ELR (cell line): ENCODE measurements around the gene EID1.
A peak's percentile ranks its signal among the peaks of the same experiment; 100 is the strongest.
"Not testable (repeated sequence)": the region's sequence is repeated elsewhere in the genome, so short reads cannot be mapped to it uniquely, and the experiment has no call there.

Experiments used
- DNase-seq: peaks from one replicate; pipeline ENCODE4 v3.0.0-alpha.2; 2015; ENCODE audit warnings: low read depth

The EID1 gene, protein sequence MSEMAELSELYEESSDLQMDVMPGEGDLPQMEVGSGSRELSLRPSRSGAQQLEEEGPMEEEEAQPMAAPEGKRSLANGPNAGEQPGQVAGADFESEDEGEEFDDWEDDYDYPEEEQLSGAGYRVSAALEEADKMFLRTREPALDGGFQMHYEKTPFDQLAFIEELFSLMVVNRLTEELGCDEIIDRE

DNA sequence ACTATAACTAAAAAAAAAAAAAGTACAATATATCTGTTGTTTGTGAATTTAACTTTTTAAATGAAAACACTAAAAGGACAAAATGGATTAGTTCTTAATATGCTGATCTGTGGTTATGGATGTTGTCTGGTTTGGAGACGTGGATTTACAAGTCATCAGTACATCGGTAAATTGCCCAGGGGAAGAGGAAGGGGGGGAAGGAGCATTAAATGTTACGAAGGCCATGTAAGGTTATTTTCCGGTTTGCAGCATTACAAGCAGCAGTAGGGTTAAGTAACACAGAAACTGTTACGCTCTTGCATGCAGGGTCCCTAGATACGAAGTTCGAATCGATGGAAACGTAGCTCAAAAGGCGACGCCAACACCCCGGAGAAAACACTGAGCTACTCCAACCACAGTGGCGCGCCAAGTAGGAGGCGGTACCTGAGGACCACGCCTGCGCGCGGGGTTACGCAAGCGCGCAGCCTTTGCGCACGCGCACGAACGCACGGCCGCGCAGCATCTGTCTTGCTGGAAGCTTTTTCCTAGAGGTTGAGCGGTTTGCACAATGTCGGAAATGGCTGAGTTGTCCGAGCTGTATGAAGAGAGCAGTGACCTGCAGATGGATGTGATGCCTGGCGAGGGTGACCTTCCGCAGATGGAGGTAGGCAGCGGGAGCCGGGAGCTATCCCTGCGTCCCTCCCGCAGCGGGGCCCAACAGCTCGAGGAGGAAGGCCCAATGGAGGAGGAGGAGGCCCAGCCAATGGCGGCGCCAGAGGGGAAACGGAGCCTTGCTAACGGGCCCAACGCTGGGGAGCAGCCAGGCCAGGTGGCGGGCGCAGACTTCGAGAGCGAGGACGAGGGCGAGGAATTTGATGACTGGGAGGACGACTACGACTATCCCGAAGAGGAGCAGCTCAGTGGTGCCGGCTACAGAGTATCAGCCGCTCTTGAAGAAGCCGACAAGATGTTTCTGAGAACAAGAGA lies at the start of gene EID1:
TSS of gene EID1 (plus strand) at position 505 of the 966 bp plus-strand sequence. CDS start at position 548, 43 bp downstream.
- peak; percentile 93 for DNase-seq

DNA sequence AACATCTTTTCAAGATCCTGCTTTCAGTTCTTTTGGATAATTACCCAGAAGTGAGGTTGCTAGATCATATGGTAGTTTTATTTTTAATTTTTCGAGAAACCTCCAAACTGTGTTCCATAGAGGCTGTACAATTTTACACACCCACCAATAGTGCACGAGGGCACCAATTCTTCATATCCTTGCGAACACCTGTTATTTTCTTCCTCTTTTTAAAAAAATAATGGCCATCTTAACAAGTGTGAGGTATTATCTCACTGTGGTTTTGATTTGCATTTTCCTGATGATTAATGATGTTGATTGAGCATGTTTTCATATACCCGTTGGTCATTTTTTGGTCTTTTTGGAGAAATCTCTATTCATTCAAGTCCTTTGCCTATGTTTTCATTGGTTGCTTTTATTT lies 49.5 kb upstream of the EID1 start:
- no peak for DNase-seq

DNA sequence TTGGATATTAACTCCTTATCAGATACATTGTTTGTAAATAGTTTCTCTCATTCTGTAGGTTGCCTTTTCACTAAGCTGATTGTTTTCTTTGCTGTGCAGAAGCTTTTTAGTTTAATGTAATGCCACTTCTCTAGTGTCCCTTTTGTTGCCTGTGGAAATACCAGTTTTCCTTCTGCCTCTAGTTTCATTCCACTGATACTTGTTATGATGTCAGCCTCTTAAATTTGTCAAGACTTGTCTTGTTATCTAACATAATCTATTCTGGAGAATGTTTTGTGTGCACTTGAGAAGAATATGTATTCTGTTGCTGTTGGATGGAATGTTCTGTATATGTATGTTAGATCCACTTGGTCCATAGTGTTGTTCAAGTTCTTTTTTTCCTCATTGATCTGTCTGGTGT lies 49.0 kb upstream of the EID1 start:
- no peak for DNase-seq

DNA sequence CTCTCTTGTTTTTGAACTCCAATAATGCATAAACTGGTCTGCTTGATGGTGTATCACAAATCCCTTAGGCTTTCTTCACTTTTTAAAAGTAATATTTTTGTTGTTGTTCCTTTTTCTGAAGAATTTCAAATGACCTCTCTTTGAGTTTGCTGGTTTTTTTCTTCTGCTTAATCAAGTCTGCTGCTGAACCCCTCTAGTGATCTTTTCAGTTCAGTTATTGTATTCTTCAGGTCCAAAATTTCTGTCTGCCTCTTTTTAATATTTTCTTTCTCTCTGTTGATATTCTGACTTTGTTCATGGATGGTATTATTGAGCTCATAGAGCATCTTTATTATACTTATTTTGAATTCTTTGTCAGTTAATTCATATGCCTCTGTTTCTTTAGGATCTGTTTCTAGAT lies 45.3 kb upstream of the EID1 start:
- DNase-seq, result no peak

DNA sequence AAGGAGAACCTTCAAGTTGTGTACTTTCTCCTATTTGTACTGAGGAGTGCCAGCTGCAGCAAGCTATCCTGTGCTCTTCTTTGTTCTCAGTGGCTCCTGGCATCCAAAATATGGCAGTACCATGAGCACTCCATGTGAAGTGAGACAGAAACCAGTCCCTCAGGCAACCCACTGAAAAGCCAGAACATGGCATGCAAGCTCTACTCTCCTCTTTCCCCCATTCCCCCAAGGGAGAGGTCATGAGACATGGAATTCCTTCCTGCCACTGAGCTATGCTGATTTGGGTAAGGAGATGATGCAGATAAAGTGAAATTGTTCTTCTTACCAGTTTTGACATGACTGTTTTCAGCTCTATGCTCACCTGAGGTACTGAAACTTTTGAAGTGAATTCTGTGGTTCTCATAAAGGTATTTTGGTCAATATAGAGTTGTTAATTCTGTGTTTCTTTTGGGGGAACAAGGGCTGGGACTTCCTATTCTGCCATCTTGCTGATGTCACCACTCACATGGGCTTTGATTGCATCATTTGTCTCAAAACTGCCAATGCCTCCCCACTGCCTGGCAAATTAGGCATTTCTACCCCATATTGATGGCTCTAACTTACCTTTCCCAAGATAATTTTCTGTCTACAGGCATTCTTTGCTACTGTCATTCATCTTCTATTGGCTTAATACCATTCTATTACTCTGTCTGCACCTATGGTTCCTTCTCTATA lies 44.3 kb upstream of the EID1 start:
- no peak for DNase-seq

DNA sequence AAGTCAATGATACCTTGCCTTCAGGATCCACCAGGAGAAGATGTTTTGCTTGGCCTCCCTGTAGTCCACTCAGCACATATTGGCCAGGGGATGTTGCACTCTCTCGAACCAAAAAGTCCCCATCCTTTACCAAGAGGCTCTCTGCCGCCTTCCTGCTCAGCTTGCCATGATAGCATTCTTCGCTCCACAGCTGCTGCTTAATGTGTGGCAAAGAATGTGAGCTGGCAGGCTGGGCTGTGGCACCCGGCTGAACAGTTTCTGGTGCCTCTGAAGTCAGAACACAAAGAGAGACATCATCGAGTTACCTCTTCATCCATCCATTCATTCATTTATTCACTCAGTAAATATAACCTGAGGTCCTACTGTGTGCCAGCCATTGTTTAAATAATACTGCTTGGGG lies 43.2 kb upstream of the EID1 start:
- no peak for DNase-seq

DNA sequence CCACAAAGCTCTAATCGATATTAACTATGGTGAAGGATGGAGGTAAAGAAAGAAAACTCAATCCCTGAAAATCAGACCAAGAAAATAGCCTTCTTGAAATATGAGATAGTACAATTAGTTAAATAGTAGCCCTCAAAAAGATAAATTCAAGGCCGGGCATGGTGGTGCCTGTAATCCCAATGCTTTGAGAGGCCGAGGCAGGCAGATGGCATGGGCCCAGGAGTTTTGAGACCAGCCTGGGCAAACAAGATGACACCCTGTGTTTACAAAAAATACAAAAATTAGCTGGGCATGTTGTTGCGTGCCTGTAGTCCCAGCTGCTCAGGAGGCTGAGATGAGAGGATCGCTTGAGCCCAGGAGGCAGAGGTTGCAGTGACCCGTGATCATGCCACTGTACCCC lies 35.4 kb upstream of the EID1 start:
- no peak for DNase-seq

DNA sequence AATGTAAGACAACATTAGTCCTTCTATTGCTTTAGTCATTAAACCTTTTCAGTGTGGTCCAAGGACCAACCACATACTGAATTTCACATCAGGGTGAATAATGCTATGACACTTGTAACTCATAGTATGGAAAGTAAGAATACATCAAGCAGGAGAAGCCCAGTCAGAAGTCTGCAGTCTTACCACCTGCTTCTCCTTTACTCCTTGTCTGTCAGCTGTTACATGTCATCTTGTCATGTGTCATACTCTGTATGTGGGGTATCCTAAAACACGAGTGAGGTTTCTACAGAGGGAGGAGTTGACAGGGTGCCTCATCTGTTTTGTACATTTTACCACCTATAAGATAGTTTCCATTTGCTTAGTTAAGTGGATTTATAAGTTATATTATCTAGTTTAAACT lies 32.8 kb upstream of the EID1 start:
- no peak for DNase-seq

DNA sequence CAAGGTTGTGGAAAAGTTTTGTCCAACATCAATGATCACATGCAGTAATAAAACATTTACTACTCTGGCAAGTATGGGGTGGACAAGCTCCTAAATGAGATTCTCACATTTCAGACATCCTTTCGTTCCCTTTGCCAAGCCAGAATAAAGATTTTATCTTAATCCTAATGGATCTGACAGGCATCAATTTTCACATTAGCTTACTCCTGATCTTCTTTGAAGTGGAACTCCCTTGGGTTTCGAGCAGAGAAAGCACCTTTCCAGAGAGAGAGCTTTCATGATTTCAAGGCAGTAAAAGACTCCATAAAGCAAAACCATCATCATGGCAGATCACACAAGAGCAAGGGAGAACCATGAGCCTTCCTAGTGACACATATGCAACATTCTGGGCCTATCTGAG lies 27.3 kb upstream of the EID1 start:
- DNase-seq, result no peak

DNA sequence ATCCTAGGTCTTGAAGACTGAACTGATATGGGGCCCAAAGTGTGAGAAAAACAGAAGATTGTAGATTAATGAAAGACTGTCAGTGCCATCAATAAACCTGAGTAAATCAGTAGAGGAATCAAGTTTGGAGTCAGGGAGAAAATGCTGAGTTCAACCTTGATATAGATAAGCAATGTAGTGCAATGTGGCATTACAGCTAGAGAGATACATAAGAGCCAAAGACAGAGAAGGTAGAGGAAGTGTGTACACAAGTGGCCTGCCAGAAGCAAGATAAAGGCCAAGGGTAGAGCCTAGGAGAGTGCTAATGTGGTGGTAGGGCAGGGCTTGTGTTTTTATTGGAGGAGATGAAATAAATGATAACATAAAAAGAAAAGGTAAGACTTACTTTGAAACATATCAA lies 26.0 kb upstream of the EID1 start:
- no peak for DNase-seq

DNA sequence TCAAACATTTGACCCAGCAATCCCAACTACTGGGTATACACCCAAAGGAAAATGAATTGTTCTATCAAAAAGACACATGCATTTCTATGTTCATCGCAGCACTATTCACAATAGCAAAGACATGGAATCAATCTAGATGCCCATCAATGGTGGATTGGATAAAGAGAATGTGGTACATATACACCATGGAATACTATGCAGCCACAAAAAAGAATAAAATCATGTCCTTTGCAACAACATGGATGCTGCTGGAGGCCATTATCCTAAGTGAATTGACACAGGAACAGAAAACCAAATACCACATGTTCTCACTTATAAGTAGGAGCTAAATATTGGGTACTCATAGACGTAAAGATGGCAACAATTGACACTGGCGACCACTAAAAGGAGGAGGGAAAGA lies 23.5 kb upstream of the EID1 start:
- DNase-seq, result not testable (repeated sequence)

DNA sequence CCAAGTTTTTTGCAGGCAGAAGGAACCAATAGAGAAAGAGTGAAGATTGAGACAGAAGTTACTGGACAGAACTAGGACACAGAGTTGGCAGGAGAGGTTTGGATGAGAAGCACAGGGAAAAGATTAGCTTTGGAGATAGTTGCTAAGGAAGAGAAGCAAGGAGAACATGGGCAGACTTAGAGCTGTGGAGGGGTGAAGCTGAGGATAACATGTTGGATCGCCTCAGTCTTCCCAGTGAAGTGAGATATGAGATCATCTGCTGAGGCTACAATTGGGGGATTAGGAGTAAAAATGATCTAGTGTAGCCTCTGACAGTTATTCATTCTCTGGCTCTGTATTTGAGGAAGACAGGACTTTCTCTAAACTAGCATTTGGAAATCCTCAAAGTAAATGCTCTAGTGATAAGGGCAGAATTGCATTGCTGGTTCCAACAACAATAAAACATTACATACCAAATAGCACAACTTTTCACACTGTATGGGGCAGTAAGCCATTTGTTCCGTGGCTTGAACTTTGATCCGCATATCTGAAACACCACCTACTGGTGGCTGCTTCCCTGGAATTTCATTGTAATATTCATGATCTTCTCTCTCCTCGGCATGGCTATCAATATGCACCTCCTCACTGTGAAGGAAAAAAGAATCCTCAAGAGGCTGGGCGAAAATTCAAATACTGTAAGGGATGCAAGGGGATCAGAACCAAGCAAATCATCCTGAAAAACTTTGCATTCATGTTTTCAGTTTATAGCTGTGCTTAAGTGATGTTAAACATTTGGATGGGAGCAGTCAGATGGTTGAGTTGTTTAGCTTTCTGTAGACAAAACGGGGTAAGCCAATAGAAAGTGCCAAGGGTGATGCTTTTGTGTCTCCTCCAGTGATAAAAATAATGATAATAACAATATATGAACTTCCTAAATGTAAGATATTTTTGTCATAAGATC lies 22.2 kb upstream of the EID1 start:
- peak; percentile 67 for DNase-seq

DNA sequence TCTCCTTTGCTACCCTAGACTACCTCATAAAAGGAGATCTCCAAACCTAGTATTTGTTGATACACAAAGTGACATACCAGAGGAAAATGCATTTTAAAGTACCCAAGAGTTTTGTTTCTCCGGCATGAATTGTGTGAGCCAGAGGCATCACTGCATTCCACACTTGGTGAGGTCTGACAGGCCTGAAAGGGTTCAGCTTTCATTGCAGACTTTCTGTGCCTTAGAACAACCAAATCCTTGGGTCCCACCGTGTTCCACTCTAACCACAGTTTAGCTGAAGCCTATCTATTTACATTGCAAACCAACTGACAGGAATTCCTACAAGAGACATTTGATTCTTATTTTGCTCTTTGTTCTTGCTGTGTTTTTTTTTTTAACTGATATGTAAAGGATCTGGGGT lies 21.0 kb upstream of the EID1 start:
- DNase-seq, result no peak

DNA sequence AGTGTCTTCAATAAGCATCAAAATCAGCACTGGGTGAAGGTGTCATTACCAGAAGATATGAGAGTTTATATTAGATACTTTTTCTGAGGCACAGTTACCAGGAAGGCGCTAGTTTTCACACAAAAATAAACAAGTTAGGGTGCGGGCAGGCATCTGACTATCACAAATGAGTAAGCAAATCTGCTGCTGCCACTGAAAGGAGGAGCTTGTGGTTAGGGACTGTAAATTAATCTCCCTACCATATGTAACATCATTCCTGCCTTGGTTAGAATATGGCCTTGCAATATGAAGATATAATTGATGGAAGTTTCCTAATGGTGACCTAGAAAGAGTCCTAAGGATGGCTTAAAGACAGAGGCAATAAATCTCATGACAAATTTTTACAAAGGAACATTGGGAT lies 19.5 kb upstream of the EID1 start:
- peak; percentile 79 for DNase-seq

DNA sequence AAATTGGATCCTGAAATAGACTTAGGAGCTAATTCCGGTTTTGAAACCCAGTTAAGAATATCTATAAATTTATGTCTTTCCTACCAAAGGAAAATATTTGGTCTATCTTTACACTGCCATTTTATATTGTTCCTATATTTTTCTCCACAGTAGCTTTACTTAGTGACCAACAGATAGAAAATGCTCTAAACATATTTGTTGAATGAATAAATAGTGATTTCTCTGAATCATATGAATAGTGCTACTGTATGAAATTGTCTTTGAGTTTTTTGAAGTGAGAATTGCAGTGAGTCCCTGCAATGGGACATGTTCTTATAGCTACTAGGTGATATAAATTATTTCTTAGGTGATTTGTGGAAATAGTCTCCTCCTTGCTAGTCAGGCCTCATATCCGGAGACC lies 18.5 kb upstream of the EID1 start:
- peak; percentile 65 for DNase-seq

DNA sequence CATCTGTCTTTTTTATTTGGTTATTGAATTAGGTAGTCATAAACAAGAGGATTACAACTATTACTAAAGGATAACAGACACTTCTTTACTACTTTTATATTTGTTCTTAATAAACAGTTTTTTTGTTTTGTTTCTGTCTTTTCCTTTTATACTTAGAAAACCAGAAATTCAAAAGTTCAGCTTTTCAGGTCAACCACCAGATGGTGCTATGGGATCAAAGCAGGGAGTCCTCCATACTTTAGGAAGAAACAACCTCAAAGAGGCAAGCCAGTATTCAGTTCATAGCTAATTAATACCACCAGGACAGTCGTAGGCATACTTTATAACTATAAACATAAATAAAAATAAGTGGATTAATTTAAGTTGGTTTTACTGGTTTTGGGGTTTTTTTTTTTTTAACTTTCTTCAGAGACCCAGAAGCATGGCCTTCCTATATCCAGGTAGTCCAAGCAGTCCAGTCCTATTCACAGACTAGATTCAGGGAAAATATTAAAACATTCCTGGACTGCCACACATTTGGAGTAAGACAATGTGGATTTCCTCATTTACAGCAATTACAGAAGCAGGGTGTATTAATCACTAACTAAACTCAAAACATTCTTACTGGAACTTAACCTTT lies 16.0 kb upstream of the EID1 start:
- peak; percentile 80 for DNase-seq

DNA sequence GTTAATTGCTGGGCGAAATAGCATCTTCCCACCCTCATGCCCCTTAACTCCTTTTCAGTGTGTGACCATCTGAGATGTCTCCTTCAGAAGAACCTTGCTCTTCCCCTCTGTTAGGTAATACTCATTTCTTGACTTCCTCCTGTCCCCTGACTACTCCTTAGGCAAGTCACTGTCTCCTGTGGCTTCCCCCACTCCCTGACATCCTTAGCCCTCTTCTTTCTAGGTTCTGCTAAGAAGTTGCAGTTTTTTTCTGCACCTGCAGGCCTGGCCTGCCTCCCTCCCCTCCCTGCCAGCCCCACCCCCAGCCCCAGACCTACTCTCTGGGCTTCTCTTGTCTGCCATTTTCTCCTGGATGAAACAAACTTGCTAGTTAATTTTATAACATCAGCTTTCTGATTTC lies 15.2 kb upstream of the EID1 start:
- DNase-seq, result no peak

DNA sequence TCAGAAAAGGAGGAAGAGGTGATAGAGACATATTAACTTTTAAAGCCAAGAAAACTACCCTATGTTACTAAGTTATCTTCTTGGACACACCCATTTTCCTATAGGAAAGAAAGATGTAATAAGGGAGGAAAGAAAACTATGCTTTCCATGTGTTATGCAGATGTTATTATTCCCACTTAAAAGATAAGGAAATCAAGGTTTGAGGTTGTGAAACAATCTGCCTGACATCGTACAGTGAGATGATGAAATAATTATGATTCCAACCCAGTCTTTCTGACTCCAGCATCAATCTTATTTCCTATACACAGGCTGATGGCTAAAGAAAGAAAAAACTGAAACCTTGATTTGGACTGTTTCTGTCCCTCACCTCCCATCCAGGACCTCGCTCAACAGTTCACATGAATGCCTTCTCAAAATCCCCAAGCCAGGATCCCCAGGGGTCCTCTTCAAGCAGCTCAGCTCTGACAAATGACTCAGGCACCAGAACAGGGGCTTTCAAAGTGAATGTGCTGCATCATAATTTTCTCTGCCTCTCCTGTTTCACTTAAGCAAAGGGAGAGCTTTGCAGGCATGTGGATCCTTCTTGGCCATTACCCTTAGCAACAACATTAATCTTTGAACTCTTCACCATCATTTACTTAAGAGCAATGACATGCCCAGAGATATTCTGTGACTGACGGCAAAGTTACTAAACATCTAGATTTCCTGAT lies 12.4 kb upstream of the EID1 start:
- peak; percentile 70 for DNase-seq

DNA sequence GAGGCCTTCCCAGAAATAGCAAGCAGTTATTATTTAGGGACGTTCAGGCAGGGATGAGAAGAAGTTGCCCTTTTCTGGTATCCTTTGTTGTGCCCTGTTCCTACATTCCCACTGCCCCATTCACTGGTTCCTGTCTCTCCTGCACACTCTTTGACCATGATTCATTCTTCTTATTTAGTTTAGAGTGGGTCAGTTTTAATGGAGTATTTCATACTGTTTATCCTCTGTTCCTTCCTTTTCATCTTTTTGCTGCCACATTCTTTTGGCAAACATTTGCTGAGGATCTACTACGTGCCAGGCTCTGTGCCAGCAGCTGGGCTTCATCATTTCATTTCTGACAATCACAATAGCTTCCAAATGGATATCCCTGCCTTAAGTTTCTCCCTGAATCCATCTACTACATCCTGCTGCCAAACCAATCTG lies 11.8 kb upstream of the EID1 start:
- DNase-seq, result peak; percentile 71

DNA sequence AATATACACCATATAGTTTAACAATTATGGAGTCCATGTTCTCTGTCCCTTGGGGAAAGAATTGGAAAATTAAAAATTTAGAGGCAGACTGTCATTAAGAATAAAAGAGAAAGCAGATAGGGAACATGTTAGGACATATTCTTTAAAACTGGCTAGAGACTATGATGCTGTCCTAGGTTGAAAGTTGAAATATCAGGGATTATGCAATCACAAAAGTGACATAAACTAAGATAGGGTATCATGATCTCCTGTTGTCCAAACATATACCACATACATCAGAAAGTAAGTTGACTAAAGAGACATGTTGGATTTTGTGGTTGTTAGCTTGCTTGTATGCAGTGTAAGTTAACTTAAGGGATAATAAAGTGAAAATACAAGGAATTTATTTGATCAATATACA lies 9.9 kb upstream of the EID1 start:
- no peak for DNase-seq

DNA sequence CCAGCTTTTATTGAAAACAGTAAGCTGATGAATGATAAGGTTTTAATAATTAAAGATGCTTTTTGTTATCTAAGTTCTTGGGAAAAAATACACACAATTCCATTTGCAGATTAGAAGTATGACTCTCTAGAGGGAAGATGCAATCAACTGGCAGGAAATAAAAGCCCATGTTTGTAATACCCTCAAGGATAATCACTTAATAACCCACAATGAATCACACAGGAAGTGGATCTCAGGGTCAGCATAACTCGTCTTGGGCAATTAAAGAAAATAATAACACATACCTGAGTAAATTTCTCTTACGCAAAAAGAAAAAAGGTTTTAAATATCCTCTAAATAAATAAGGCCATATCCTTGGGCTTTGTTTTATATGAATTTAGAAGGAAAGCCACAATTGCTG lies 9.4 kb upstream of the EID1 start:
- DNase-seq, result peak; percentile 88
